ENCODE data around the gene ZNF473. TPM values are rescaled to one million over a fixed set of nuclear protein-coding genes. Genes with fewer than 3 reads are reported as not detected.

The ZNF473 gene
- 1 to 10 TPM; 8.0 to 9.5 TPM for total RNA-seq
- 1 to 10 TPM in 1 of 2 donors, under 1 TPM in 1; 0.75 to 2.3 TPM for polyA plus RNA-seq
- long read RNA-seq, donor 1, full-length matches to known transcripts, result 14 of 22 reads
- long read RNA-seq, donor 1, partial matches to known transcripts, result 0 of 22 reads
- long read RNA-seq, donor 1, other reads (novel, unspliced or antisense), result 8 of 22 reads
- long read RNA-seq, donor 2, full-length matches to known transcripts, result 5 of 5 reads
- long read RNA-seq, donor 2, partial matches to known transcripts, result 0 of 5 reads
- long read RNA-seq, donor 2, other reads (novel, unspliced or antisense), result 0 of 5 reads

DNA sequence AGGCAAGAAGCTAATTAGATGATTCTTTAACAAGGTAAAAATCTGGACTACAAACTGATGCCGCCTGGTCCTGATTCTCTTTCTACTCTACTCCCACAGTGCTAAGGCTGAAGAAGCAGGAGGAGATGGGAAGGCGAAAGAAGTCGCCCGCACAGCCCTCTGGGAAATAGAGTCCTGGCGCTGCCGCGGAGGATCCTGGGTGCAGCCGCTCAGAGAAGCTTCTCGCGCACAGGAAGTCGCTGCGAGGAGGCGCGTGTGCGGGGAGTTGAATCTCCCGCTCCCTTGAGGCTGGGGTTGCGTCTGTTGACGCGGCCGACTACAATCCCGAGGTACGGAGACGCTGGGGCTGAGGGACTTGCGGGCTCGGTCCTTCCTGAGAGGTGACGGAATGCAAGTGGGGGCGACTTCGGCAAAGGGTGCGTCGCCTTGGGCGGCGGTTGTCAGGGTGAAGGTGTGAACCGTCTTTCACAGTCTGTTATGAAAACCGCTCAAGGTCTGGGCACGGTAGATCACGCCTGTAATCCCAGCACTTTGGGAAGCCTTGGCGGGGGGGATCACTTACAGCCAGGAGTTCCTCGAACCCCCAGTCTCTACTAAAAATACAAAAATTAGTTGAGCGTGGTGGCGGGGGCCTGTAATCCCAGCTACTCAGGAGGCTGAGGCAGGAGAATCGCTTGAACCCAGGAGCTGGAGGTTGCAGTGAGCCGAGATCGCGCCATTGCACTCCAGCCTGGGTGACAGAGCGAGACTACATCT, at the start of gene ZNF473:
ZNF473 (plus strand) TSS at position 212 of the 756 bp plus-strand sequence. CDS start 5,078 bp downstream, outside the sequence.
- peaks cover 0 to 4% of the 10 kb centered on the region in 2 donors for H3K36me3 ChIP-seq (ENCODE audit: control insufficient read depth in 1 of 2, insufficient read depth in 2 of 2, low read length in 1 of 2)
- ATAC-seq (ENCODE audit: low FRiP score) (peak; percentile 94), DNase-seq (peak; percentile 97)
- H3K9me3 ChIP-seq (ENCODE audit: control insufficient read depth, low read length), result no peaks in the 10 kb centered on the region
- peak within 1 kb of the TSS in 1 of 2 donors; percentile 83 for H3K27ac ChIP-seq (ENCODE audit: low read depth in 1 of 2, low read length in 2 of 2)
- WGBS, 2 donors, result 7 to 11% methylated on average over 45 of the region's 45 CpGs
- intact Hi-C loops (cut with DNase I), result loop anchor here in 1 of 2 donors (1.0 kb wide), 1 partner anchor 22 kb away; no protein-coding TSS in a partner anchor
- no peaks in the 10 kb centered on the region for H3K27me3 ChIP-seq (ENCODE audit: control insufficient read depth in 1 of 2, insufficient read depth in 2 of 2, low read length in 1 of 2)
- peak within 1 kb of the TSS; percentile 84 to 93 for H3K4me3 ChIP-seq (ENCODE audit: low read length in 2 of 2)
- H3K4me1 ChIP-seq (ENCODE audit: control insufficient read depth in 1 of 2, insufficient read depth in 2 of 2, low read length in 2 of 2), result no peaks in the 10 kb centered on the region

DNA sequence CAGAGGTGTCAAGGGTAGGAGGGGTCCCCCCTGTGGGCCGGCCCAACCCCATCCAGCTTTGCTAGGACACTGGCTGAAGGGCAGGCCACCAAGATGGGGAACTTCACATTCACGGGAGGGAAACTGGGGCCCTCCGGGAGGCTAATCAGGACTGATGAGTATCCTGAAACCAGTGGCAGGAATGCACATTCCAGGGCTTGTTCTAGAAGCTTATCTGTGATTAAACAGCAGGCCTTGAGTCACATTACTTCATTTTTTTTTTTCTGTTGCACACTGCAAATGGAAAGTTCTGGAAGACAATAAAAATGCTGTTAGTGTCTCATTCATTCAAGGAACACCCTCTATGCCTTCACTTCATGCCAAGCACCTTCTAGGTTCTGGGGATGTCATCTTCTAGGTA, 49.3 kb upstream of the ZNF473 start:
- no peaks in the 10 kb centered on the region for H3K9me3 ChIP-seq (ENCODE audit: control insufficient read depth, low read length)
- H3K36me3 ChIP-seq (ENCODE audit: control insufficient read depth in 1 of 2, insufficient read depth in 2 of 2, low read length in 1 of 2), result no peaks in the 10 kb centered on the region
- H3K27me3 ChIP-seq (ENCODE audit: control insufficient read depth in 1 of 2, insufficient read depth in 2 of 2, low read length in 1 of 2), result no peaks in the 10 kb centered on the region
- DNase-seq (no peak), ATAC-seq (ENCODE audit: low FRiP score) (no peak)
- intact Hi-C loops (cut with DNase I), result no loop called here
- WGBS, 2 donors, result 58 to 63% methylated on average over 3 of the region's 3 CpGs
- H3K4me1 ChIP-seq (ENCODE audit: control insufficient read depth in 1 of 2, insufficient read depth in 2 of 2, low read length in 2 of 2), result no peaks in the 10 kb centered on the region
- H3K4me3 ChIP-seq (ENCODE audit: low read length in 2 of 2), result no peak overlapping the region
- H3K27ac ChIP-seq (ENCODE audit: low read depth in 1 of 2, low read length in 2 of 2), result no peak overlapping the region

DNA sequence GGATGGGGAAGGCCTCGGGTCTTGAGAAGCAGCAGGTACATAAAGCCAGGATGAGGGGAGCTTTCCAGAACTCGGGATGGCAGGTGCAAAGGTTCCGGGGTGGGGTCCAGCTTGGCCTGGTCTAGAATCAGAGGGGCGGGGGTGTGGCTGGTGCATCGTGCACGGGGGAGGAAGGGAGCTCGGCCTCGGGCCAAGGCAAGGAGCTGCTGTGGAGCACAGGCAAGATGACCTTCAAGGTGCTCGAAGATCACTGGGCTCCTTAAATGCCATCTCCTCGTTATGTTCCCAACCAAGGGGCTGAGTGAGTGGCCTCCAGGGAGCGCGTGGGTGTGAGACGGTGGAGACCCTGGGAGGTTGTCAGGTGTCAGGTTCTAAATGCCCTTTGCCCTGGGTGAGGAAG, 48.7 kb upstream of the ZNF473 start:
- ATAC-seq (ENCODE audit: low FRiP score), result no peak
- Histone ChIP-seq H3K4me3 (ENCODE audit: low read length in 2 of 2) (no peak overlapping the region), H3K27ac (ENCODE audit: low read depth in 1 of 2, low read length in 2 of 2) (no peak overlapping the region), H3K27me3 (ENCODE audit: control insufficient read depth in 1 of 2, insufficient read depth in 2 of 2, low read length in 1 of 2) (no peaks in the 10 kb centered on the region), H3K4me1 (ENCODE audit: control insufficient read depth in 1 of 2, insufficient read depth in 2 of 2, low read length in 2 of 2) (no peaks in the 10 kb centered on the region), H3K9me3 (ENCODE audit: control insufficient read depth, low read length) (no peaks in the 10 kb centered on the region), H3K36me3 (ENCODE audit: control insufficient read depth in 1 of 2, insufficient read depth in 2 of 2, low read length in 1 of 2) (no peaks in the 10 kb centered on the region)
- 85 to 87% methylated on average over 13 of the region's 13 CpGs for WGBS, 2 donors
- intact Hi-C loops (cut with DNase I), result no loop called here
- no peak for DNase-seq

DNA sequence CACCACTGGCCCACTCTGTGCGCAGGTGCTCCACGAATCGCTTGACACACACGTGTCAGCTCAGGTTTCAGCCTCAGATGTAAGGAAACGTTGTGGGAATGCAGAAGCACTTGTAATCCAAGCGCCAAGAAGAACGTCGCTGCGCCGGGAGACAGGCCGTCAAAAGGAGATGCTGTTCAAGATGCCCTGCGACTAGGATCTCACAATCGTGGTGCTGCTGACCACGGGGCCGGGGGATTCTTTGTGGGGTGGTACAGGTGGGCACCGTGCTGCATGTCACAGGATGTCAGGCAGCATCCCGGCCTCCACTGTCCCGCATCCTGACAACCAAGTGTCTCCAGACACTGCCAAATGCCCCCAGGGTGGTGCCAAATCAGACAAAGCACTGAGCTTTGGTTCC, 47.9 kb upstream of the ZNF473 start:
- Histone ChIP-seq H3K4me1 (ENCODE audit: control insufficient read depth in 1 of 2, insufficient read depth in 2 of 2, low read length in 2 of 2) (no peaks in the 10 kb centered on the region), H3K4me3 (ENCODE audit: low read length in 2 of 2) (no peak overlapping the region), H3K36me3 (ENCODE audit: control insufficient read depth in 1 of 2, insufficient read depth in 2 of 2, low read length in 1 of 2) (no peaks in the 10 kb centered on the region), H3K27ac (ENCODE audit: low read depth in 1 of 2, low read length in 2 of 2) (no peak overlapping the region), H3K27me3 (ENCODE audit: control insufficient read depth in 1 of 2, insufficient read depth in 2 of 2, low read length in 1 of 2) (no peaks in the 10 kb centered on the region), H3K9me3 (ENCODE audit: control insufficient read depth, low read length) (no peaks in the 10 kb centered on the region)
- intact Hi-C loops (cut with DNase I), result no loop called here
- ATAC-seq (ENCODE audit: low FRiP score) (no peak), DNase-seq (no peak)
- 84 to 87% methylated on average over 18 of the region's 18 CpGs for WGBS, 2 donors

DNA sequence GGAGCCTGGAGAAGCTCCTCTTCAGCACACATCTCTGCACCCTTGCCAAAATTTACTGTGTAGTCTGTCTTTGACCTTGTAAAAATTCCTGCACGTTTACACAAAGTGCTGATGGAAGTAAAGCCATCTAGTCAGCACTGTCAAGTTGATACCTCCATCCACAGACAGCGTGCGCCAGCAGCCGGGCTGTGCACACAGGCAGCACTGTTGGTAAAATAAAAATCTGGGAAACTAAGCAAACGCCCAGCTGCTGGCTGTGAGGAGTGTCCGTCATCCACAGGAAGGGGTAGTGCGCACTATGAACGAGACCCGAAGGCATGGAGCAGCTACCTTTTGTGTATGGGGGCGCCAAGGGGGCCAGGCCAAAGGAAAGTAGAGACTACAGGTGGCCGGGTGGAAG, 47.5 kb upstream of the ZNF473 start:
- no peak for DNase-seq

DNA sequence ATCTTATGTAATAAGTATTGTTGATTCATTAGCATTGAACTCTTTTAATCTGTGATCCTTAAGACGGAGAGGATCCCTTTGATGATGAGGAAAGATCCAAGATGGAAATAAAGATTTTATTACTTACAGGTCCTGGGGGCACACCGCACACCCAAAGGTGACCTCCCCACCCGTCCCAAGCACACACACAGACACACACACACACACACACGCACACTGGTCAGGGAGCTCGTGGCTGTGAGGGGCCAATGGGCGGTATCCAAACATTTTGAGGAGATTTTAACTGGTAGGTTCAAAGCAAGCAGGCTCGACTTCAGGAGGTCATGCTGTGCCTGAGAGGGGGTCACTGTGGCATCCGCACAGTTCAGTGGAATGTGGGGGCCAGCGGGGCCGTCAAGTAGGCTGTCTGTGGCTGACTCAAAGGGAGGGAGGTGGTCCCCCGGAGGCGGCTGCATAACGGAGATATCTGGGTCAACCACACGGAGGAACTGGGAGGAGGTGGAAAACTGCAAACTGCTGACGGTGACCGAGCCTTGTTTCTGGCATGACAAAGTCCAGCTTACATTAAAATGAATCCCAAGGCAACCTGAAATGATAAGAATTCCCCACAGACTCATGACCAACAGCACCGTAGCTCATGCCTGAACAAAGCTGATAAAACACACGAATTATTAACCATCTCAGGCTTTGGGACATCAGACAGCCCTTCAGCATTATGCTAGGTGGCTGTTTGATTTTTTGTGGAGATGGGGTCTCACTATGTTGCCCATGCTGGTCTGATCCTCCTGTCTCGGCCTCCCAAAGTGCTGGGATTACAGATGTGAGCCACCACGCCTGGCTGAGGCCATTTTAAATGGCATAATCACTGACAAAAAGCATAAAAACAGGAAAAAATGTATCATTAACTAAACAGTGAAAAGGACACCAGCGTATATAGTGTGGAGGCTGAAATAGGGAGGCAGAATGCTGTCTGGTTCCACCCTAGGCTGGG, 43.9 kb upstream of the ZNF473 start:
- no peak overlapping the region for H3K4me3 ChIP-seq (ENCODE audit: low read length in 2 of 2)
- no peaks in the 10 kb centered on the region for H3K4me1 ChIP-seq (ENCODE audit: control insufficient read depth in 1 of 2, insufficient read depth in 2 of 2, low read length in 2 of 2)
- 71 to 74% methylated on average over 21 of the region's 21 CpGs for WGBS, 2 donors
- no peak for ATAC-seq (ENCODE audit: low FRiP score)
- no peak overlapping the region for H3K27ac ChIP-seq (ENCODE audit: low read depth in 1 of 2, low read length in 2 of 2)
- no peaks in the 10 kb centered on the region for H3K27me3 ChIP-seq (ENCODE audit: control insufficient read depth in 1 of 2, insufficient read depth in 2 of 2, low read length in 1 of 2)
- intact Hi-C loops (cut with DNase I), result loop anchor here in 1 of 2 donors (5.0 kb wide), 1 partner anchor 45 kb away; no protein-coding TSS in a partner anchor
- H3K9me3 ChIP-seq (ENCODE audit: control insufficient read depth, low read length), result no peaks in the 10 kb centered on the region
- no peak for DNase-seq
- peaks cover 0 to 3% of the 10 kb centered on the region in 2 donors for H3K36me3 ChIP-seq (ENCODE audit: control insufficient read depth in 1 of 2, insufficient read depth in 2 of 2, low read length in 1 of 2)

More for the DNA sequence above, 47.5 kb upstream of the ZNF473 start:
- Histone ChIP-seq H3K9me3 (ENCODE audit: control insufficient read depth, low read length) (no peaks in the 10 kb centered on the region), H3K4me3 (ENCODE audit: low read length in 2 of 2) (no peak overlapping the region), H3K27ac (ENCODE audit: low read depth in 1 of 2, low read length in 2 of 2) (no peak overlapping the region), H3K4me1 (ENCODE audit: control insufficient read depth in 1 of 2, insufficient read depth in 2 of 2, low read length in 2 of 2) (no peaks in the 10 kb centered on the region), H3K36me3 (ENCODE audit: control insufficient read depth in 1 of 2, insufficient read depth in 2 of 2, low read length in 1 of 2) (no peaks in the 10 kb centered on the region), H3K27me3 (ENCODE audit: control insufficient read depth in 1 of 2, insufficient read depth in 2 of 2, low read length in 1 of 2) (no peaks in the 10 kb centered on the region)
- intact Hi-C loops (cut with DNase I), result no loop called here
- ATAC-seq (ENCODE audit: low FRiP score), result no peak
- 83 to 84% methylated on average over 11 of the region's 11 CpGs for WGBS, 2 donors

DNA sequence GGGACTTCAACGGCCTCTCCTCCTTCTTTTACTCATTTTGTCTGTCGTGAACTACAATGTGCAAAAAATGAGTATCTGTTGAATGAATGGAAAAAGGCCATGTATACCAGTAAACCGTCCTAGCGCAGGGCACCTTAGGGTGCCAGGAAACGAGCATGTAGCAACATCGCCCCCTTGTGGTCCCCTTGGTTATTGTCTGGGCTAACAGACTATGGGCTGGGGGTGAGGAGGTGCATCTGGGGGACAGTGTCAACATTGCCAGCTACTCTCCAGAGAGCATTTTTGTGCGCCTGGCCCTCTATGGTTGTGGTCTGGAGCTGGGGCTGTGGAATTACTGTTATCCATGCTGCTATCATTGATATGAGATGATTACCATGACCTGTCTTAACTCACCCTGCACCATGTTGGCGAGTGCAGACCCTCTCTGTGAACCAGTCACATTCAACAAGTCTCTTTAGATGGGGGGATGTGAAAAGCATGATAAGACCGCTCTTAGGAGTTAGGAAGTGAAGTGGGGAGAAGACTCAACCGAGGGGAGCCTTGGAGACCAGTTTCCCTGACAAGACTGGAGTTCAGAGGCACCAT, 42.1 kb upstream of the ZNF473 start:
- ATAC-seq (ENCODE audit: low FRiP score) (peak; percentile 60), DNase-seq (peak; percentile 67 to 85)
- Histone ChIP-seq H3K4me3 (ENCODE audit: low read length in 2 of 2) (no peak overlapping the region), H3K9me3 (ENCODE audit: control insufficient read depth, low read length) (no peaks in the 10 kb centered on the region), H3K4me1 (ENCODE audit: control insufficient read depth in 1 of 2, insufficient read depth in 2 of 2, low read length in 2 of 2) (no peaks in the 10 kb centered on the region), H3K27me3 (ENCODE audit: control insufficient read depth in 1 of 2, insufficient read depth in 2 of 2, low read length in 1 of 2) (no peaks in the 10 kb centered on the region), H3K36me3 (ENCODE audit: control insufficient read depth in 1 of 2, insufficient read depth in 2 of 2, low read length in 1 of 2) (peaks cover 0 to 3% of the 10 kb centered on the region in 2 donors), H3K27ac (ENCODE audit: low read depth in 1 of 2, low read length in 2 of 2) (no peak overlapping the region)
- 40 to 43% methylated on average over 10 of the region's 10 CpGs for WGBS, 2 donors
- intact Hi-C loops (cut with DNase I), result loop anchor here (1.0 to 5.0 kb wide), 2 partner anchors 46 kb away; no protein-coding TSS in a partner anchor

DNA sequence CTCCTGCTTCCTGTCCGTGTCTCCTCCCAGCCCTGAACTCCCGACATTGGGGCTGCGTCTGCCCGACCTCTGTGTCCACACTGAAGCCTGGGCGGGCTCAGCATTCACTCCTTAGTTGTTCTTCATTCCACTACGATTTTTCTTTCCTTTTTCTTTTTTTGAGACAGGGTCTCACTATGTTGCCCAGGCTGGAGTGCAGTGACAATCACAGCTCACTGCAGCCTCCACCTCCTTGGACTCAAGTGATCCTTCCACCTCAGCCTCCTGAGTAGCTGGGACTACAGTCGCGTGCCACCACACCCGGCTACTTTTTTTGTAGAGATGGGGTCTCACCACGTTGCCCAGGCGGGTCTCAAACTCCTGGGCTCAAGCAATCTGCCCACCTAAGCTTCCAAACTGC, 41.3 kb upstream of the ZNF473 start:
- no peaks in the 10 kb centered on the region for H3K9me3 ChIP-seq (ENCODE audit: control insufficient read depth, low read length)
- intact Hi-C loops (cut with DNase I), result loop anchor here in 1 of 2 donors (5.0 kb wide), 1 partner anchor 47 kb away; no protein-coding TSS in a partner anchor
- DNase-seq, result no peak
- ATAC-seq (ENCODE audit: low FRiP score), result no peak
- no peaks in the 10 kb centered on the region for H3K27me3 ChIP-seq (ENCODE audit: control insufficient read depth in 1 of 2, insufficient read depth in 2 of 2, low read length in 1 of 2)
- H3K36me3 ChIP-seq (ENCODE audit: control insufficient read depth in 1 of 2, insufficient read depth in 2 of 2, low read length in 1 of 2), result peaks cover 0 to 4% of the 10 kb centered on the region in 2 donors
- H3K4me1 ChIP-seq (ENCODE audit: control insufficient read depth in 1 of 2, insufficient read depth in 2 of 2, low read length in 2 of 2), result no peaks in the 10 kb centered on the region
- H3K4me3 ChIP-seq (ENCODE audit: low read length in 2 of 2), result no peak overlapping the region
- no peak overlapping the region for H3K27ac ChIP-seq (ENCODE audit: low read depth in 1 of 2, low read length in 2 of 2)
- WGBS, 2 donors, result 87% methylated on average over 11 of the region's 11 CpGs
